Neural progenitor cell (in vitro differentiated cells): ENCODE measurements around the gene PPP1R3G. TPM values are rescaled to one million over a fixed set of nuclear protein-coding genes. Genes with fewer than 3 reads are reported as not detected.

ENCODE experiments used
- DNase-seq: peaks from one replicate; pipeline ENCODE4 v3.0.0-alpha.2; 2016; ENCODE audit warnings: low spot score
- H2AFZ ChIP-seq: fragments of 200-600 bp; sonication (generic); replicated peaks from 2 replicates; pipeline ENCODE4 v1.6.1; 2016; ENCODE audit warnings: antibody characterized with exemption
- H3F3A ChIP-seq: fragments of 200-600 bp; sonication (generic); 2 replicates; pipeline ENCODE4 v1.6.1; 2016; ENCODE audit warnings: antibody characterized with exemption, low read depth
- H3K27ac ChIP-seq: fragments of 200-600 bp; sonication (generic); 2 replicates; pipeline ENCODE4 v1.5.1; 2016; ENCODE audit warnings: mild to moderate bottlenecking
- H3K27me3 ChIP-seq: fragments of 200-600 bp; sonication (generic); 2 replicates; pipeline ENCODE4 v1.6.1; 2016; ENCODE audit warnings: mild to moderate bottlenecking, moderate library complexity
- H3K36me3 ChIP-seq: fragments of 200-600 bp; sonication (generic); 2 replicates; pipeline ENCODE4 v1.5.1; 2016
- H3K4me1 ChIP-seq: fragments of 200-600 bp; sonication (generic); 2 replicates; pipeline ENCODE4 v1.6.1; 2016; ENCODE audit warnings: mixed run types
- H3K4me2 ChIP-seq: fragments of 200-600 bp; sonication (generic); 2 replicates; pipeline ENCODE4 v1.6.1; 2016
- H3K4me3 ChIP-seq: fragments of 200-600 bp; sonication (generic); 2 replicates; pipeline ENCODE4 v1.5.1; 2016
- H3K79me2 ChIP-seq: fragments of 200-600 bp; sonication (generic); 2 replicates; pipeline ENCODE4 v1.6.1; 2016; ENCODE audit warnings: low read depth
- H3K9ac ChIP-seq: fragments of 200-600 bp; sonication (generic); 2 replicates; pipeline ENCODE4 v1.6.1; 2016
- H3K9me3 ChIP-seq: fragments of 200-600 bp; sonication (generic); 2 replicates; pipeline ENCODE4 v1.5.1; 2016; ENCODE audit warnings: low read depth
- H4K20me1 ChIP-seq: fragments of 200-600 bp; sonication (generic); 2 replicates; pipeline ENCODE4 v1.6.1; 2016; ENCODE audit warnings: low read depth
- H3K27ac Mint-ChIP-seq: 3 replicates; pipeline ENCODE4 v1.8.0; 2021; ENCODE audit warnings: mixed read lengths
- H3K27me3 Mint-ChIP-seq: 2 replicates; pipeline ENCODE4 v1.8.0; 2022; ENCODE audit warnings: low read depth, mild to moderate bottlenecking, inconsistent platforms, moderate library complexity, mixed read lengths; ENCODE audit not compliant: insufficient read depth
- H3K36me3 Mint-ChIP-seq: 3 replicates; pipeline ENCODE4 v1.8.0; 2021; ENCODE audit warnings: mixed read lengths
- H3K4me1 Mint-ChIP-seq: 3 replicates; pipeline ENCODE4 v1.8.0; 2021; ENCODE audit warnings: mixed read lengths
- H3K4me3 Mint-ChIP-seq: 3 replicates; pipeline ENCODE4 v1.8.0; 2021; ENCODE audit warnings: mild to moderate bottlenecking, moderate library complexity, mixed read lengths
- H3K9me3 Mint-ChIP-seq: 3 replicates; pipeline ENCODE4 v1.8.0; 2020; ENCODE audit warnings: mixed read lengths
- CTCF ChIP-seq: fragments of 200-600 bp; sonication (generic); IDR thresholded peaks from 2 replicates; pipeline ENCODE4 v1.5.1; 2017; ENCODE audit warnings: antibody characterized with exemption, mild to moderate bottlenecking
- EZH2 ChIP-seq: fragments of 200-600 bp; sonication (generic); IDR thresholded peaks from 2 replicates; pipeline ENCODE4 v1.6.1; 2017; ENCODE audit warnings: antibody characterized with exemption, mild to moderate bottlenecking, moderate library complexity
- EZH2phosphoT487 ChIP-seq: fragments of 200-600 bp; sonication (generic); IDR thresholded peaks from 2 replicates; pipeline ENCODE4 v1.6.1; 2017; ENCODE audit warnings: antibody characterized with exemption
- total RNA-seq: library from RNA; depleted of rRNA; stranded (reverse); fragments of >200 nt; gene quantifications from 2 replicates; pipeline ENCODE4 v1.2.3, GENCODE V29; 2015; ENCODE audit warnings: low replicate concordance

The PPP1R3G gene
- total RNA-seq, 1 donor from 2014 or later = 0.36 TPM

DNA sequence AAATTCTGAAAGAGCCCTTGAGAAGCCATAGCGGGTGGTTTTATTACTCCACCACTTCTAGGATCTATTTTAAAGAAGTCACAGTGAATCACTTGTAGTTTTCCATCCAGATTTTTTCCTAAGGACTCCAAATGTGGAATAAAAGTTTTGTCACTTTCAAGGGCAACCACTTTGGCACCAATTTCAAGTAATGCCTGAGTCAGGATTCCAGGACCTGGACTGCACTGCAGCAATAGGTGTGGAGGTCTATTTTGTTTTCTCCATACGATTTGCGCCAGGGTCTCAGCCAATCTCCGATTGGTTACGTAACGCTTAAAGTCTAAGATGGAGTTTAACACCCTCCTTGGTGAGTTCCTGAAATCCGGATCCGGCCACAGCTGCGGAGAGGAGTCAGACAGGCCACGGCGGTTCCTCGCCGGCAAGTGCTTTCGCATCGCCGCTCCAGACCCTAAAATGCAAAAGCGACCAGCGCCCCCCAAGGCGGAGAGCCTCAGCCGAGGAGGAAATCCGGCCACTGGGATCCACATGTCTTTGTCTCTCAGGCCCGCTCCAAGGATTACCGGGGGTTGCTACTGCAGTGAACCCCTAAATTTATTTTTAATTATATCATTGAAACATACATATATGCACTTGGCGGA, 18.6 kb upstream of the PPP1R3G start:
- Histone ChIP-seq H2AFZ (no peak overlapping the region), H3K36me3 (no peaks in the 10 kb centered on the region), H3K4me3 (no peak overlapping the region), H4K20me1 (no peaks in the 10 kb centered on the region), H3K9me3 (no peaks in the 10 kb centered on the region), H3K4me2 (no peak overlapping the region), H3K27me3 (no peaks in the 10 kb centered on the region), H3K27ac (no peak overlapping the region), H3F3A (no peaks in the 10 kb centered on the region), H3K9ac (no peak overlapping the region), H3K4me1 (no peaks in the 10 kb centered on the region), H3K79me2 (no peaks in the 10 kb centered on the region)
- Mint-ChIP-seq H3K4me3 (no peak overlapping the region), H3K4me1 (no peaks in the 10 kb centered on the region), H3K27ac (no peak overlapping the region), H3K9me3 (no peaks in the 10 kb centered on the region), H3K27me3 (no peaks in the 10 kb centered on the region), H3K36me3 (no peaks in the 10 kb centered on the region)
- TF ChIP-seq EZH2phosphoT487 (no peak), EZH2 (no peak), CTCF (no peak)
- DNase-seq = no peak

- Histone ChIP-seq H3K27me3 (no peaks in the 10 kb centered on the region), H2AFZ (no peak overlapping the region), H3K9ac (no peak overlapping the region), H3K4me1 (no peaks in the 10 kb centered on the region), H3K27ac (no peak overlapping the region), H3K9me3 (no peaks in the 10 kb centered on the region), H4K20me1 (no peaks in the 10 kb centered on the region), H3K79me2 (no peaks in the 10 kb centered on the region), H3K36me3 (no peaks in the 10 kb centered on the region), H3K4me3 (no peak overlapping the region), H3K4me2 (no peak overlapping the region), H3F3A (no peaks in the 10 kb centered on the region)
- Mint-ChIP-seq H3K27ac (no peak overlapping the region), H3K27me3 (no peaks in the 10 kb centered on the region), H3K4me3 (no peak overlapping the region), H3K4me1 (no peaks in the 10 kb centered on the region), H3K36me3 (no peaks in the 10 kb centered on the region), H3K9me3 (no peaks in the 10 kb centered on the region)
- no peak for TF ChIP-seq EZH2phosphoT487
- TF ChIP-seq EZH2 = no peak
- no peak for TF ChIP-seq CTCF
- DNase-seq = no peak
These were observed 17.8 kb upstream of the PPP1R3G start for GRCh38 chr6:5067305-5067704.

- Histone ChIP-seq H3K27me3 (no peaks in the 10 kb centered on the region), H3K4me2 (no peak overlapping the region), H3K9ac (no peak overlapping the region), H3K4me1 (no peaks in the 10 kb centered on the region), H2AFZ (no peak overlapping the region), H3K4me3 (no peak overlapping the region), H3K9me3 (no peaks in the 10 kb centered on the region), H3K27ac (no peak overlapping the region), H3F3A (no peaks in the 10 kb centered on the region), H4K20me1 (no peaks in the 10 kb centered on the region), H3K79me2 (no peaks in the 10 kb centered on the region), H3K36me3 (no peaks in the 10 kb centered on the region)
- no peaks in the 10 kb centered on the region for H3K9me3 Mint-ChIP-seq
- no peak overlapping the region for H3K27ac Mint-ChIP-seq
- H3K36me3 Mint-ChIP-seq = no peaks in the 10 kb centered on the region
- TF ChIP-seq EZH2 (no peak), CTCF (no peak)
- no peaks in the 10 kb centered on the region for H3K4me1 Mint-ChIP-seq
- DNase-seq = no peak
- H3K27me3 Mint-ChIP-seq = no peaks in the 10 kb centered on the region
- no peak overlapping the region for H3K4me3 Mint-ChIP-seq
These were observed 16.9 kb upstream of the PPP1R3G start for GRCh38 chr6:5068153-5068751.
